Fibroblast of lung (primary cell): Measurements from ENCODE around the gene CXCL12.

Experiments used
- EZH2 ChIP-seq: IDR thresholded peaks from 2 replicates; pipeline ENCODE4 v1.5.1; 2012; ENCODE audit warnings: low read length, control low read depth, mild to moderate bottlenecking; ENCODE audit errors: missing control alignments
- TF ChIP-seq, protein P1 (sequence below), 2 donors: IDR thresholded peaks in 1 of 2; conservative IDR thresholded peaks in 1 of 2; 1 replicate in 1 of 2; 2 replicates in 1 of 2; pipeline ENCODE4 v1.5.1; 2011 to 2012; ENCODE audit warnings: low read length in 2 of 2, control low read depth in 1 of 2, inconsistent platforms in 1 of 2, low read depth in 1 of 2, mild to moderate bottlenecking in 1 of 2

DNA sequence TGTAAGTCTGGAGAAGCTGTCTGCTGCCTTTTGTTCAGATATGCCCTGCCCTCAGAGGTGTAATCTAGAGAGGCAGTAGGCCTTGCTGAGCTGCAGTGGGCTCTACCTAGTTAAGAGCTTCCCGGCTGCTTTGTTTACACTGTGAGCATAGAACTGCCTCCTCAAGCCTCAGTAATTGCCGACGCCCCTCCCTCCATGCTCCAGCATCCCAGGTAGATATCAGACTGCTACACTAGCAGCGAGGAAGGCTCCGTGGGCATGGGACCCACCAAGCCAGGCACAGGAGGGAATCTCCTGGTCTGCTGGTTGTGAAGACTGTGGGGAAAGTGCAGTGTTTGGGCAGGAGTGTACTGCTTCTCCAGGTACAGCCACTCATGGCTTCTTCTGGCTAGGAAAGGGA lies 26.4 kb upstream of the CXCL12 start:
- TF ChIP-seq, protein P1, sequence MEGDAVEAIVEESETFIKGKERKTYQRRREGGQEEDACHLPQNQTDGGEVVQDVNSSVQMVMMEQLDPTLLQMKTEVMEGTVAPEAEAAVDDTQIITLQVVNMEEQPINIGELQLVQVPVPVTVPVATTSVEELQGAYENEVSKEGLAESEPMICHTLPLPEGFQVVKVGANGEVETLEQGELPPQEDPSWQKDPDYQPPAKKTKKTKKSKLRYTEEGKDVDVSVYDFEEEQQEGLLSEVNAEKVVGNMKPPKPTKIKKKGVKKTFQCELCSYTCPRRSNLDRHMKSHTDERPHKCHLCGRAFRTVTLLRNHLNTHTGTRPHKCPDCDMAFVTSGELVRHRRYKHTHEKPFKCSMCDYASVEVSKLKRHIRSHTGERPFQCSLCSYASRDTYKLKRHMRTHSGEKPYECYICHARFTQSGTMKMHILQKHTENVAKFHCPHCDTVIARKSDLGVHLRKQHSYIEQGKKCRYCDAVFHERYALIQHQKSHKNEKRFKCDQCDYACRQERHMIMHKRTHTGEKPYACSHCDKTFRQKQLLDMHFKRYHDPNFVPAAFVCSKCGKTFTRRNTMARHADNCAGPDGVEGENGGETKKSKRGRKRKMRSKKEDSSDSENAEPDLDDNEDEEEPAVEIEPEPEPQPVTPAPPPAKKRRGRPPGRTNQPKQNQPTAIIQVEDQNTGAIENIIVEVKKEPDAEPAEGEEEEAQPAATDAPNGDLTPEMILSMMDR (conservative IDR thresholded peaks at IDR 0.05 in 1 of 2, IDR thresholded peaks at IDR 0.05 in 1 of 2; ENCODE audit: low read depth in 1 of 2, low read length in 2 of 2) = no peak
- TF ChIP-seq EZH2 = no peak
